ENCODE results near the gene ESPNL. TPM values are rescaled to one million over a fixed set of nuclear protein-coding genes. Genes with fewer than 3 reads are reported as not detected.

Gene ESPNL
- total RNA-seq, 2 experiments from 2014 or later, result 0.05 TPM; not detected in 1

DNA sequence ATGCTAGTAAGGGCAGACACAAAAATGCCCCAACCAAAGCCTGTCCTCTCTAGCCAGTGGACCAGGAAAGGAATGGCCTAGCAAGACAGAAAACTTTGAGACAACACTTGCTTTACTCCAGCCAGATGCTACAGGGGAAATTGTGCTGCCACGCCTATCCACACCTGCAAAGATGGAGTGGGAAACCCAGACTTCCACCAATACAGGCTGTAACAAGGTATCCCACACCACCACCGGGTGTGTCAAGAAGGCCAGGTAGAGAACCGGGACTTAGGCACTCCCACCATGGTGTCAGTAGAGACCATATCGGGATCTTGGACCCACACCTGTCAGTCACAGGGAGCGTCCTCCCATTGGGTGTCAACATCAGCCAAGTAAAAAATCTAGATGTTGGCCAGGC is 16.2 kb upstream of the ESPNL start:
- CTCF ChIA-PET, result interaction anchor here (0.7 kb wide), 1 partner anchor 663 kb away, joined by 3 read pairs; no protein-coding TSS in a partner anchor
- H3K27ac Mint-ChIP-seq, result no peak overlapping the region
- peaks cover 6% of the 10 kb centered on the region for H3K4me1 Mint-ChIP-seq
- DNase-seq, result no peak
- no peaks in the 10 kb centered on the region for H3K9me3 Mint-ChIP-seq (ENCODE audit: low read depth)
- H3K4me3 Mint-ChIP-seq, result no peak overlapping the region
- ATAC-seq, result no peak
- no peaks in the 10 kb centered on the region for H3K27me3 Mint-ChIP-seq
- H3K36me3 Mint-ChIP-seq, result peaks cover 50% of the 10 kb centered on the region

DNA sequence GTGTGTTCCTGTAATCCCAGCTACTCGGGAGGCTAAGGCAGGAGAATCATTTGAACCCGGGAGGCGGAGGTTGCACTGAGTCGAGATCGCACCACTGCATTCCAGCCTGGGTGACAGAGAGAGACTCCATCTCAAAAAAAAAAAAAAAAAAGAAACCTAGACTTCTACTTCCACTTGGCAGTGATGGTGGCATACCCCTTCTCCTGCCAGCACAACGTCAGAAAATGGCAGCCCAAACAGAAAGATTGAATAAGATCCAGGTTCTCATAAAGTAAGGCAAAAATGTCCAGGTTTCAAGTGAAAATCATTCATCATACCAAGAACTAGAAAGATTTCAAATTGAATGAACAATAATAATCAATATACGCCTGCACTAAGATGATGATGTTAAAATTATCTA is 15.4 kb upstream of the ESPNL start:
- peaks cover 48% of the 10 kb centered on the region for H3K36me3 Mint-ChIP-seq
- no peak for DNase-seq
- no peak for ATAC-seq
- no peaks in the 10 kb centered on the region for H3K27me3 Mint-ChIP-seq
- H3K27ac Mint-ChIP-seq, result no peak overlapping the region
- no peaks in the 10 kb centered on the region for H3K9me3 Mint-ChIP-seq (ENCODE audit: low read depth)
- CTCF ChIA-PET, result no interaction called here
- peaks cover 6% of the 10 kb centered on the region for H3K4me1 Mint-ChIP-seq
- no peak overlapping the region for H3K4me3 Mint-ChIP-seq

DNA sequence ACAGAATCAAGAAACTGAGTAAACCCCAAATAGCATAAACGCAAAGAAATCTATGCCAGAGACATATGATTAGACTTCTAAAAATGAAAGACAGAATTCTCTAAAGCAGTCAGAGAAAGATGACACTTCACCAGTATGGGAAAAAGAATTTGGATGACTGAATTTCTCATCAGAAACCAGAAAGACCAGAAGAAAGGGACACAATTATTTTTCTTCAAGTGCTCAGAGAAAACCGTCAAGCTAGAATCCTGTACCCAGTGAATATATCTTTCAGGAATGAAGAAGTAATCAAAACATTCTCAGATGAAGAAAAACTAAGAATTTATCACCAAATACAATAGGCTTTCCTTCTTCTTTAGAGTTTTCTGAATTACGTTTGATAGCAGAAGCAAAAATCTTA is 14.2 kb upstream of the ESPNL start:
- ATAC-seq (no peak), DNase-seq (no peak)
- Mint-ChIP-seq H3K36me3 (peaks cover 38% of the 10 kb centered on the region), H3K9me3 (ENCODE audit: low read depth) (no peaks in the 10 kb centered on the region), H3K27ac (no peak overlapping the region), H3K4me3 (no peak overlapping the region), H3K4me1 (peaks cover 6% of the 10 kb centered on the region), H3K27me3 (no peaks in the 10 kb centered on the region)
- CTCF ChIA-PET, result interaction anchor here (0.6 kb wide), 1 partner anchor 272 kb away, joined by 3 read pairs; no protein-coding TSS in a partner anchor

DNA sequence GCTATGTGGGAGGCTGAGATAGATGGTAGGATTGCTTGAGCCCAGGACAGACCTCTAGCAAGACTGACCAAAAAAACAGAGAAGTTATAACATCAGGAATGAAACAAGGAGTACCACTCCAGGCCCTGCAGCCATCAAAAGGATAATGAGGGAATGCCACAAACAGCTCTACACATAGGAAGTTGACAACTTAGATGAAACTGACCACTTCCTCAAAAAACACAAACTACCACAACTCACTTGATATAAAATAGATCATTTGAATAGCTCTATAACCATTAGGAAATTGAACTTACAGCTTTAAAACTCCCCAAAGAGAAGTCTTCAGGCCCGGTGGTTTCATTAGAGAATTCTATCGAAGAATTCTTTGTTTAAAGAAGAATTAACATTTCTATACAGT is 12.9 kb upstream of the ESPNL start:
- no peaks in the 10 kb centered on the region for H3K9me3 Mint-ChIP-seq (ENCODE audit: low read depth)
- DNase-seq (no peak), ATAC-seq (no peak)
- CTCF ChIA-PET, result no interaction called here
- no peak overlapping the region for H3K27ac Mint-ChIP-seq
- peaks cover 6% of the 10 kb centered on the region for H3K4me1 Mint-ChIP-seq
- no peak overlapping the region for H3K4me3 Mint-ChIP-seq
- no peaks in the 10 kb centered on the region for H3K27me3 Mint-ChIP-seq
- peaks cover 28% of the 10 kb centered on the region for H3K36me3 Mint-ChIP-seq

DNA sequence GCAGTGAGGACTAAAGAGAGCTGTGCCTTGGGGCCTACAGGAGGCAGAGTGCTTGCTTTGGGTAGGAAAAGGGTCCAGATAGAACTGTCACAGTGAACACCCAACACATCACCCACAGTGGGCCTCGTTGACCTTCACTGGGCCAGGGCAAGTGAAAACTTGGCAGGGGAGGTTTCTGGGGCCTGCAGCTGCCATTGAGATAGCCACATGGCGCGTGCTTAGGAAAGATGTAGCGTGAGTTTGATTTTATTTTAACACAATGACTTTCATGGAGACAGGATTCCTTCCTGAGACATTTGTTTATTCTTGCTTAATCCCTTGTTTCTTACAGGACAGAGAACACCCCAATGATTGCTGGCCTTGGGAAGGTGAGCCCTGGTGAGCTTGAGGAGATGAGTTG is 9.3 kb upstream of the ESPNL start:
- Mint-ChIP-seq H3K27ac (no peak overlapping the region), H3K27me3 (no peaks in the 10 kb centered on the region), H3K36me3 (peaks cover 4% of the 10 kb centered on the region), H3K4me1 (peaks cover 6% of the 10 kb centered on the region), H3K4me3 (no peak overlapping the region), H3K9me3 (ENCODE audit: low read depth) (no peaks in the 10 kb centered on the region)
- DNase-seq, result peak; percentile 25
- CTCF ChIA-PET, result no interaction called here
- no peak for ATAC-seq

DNA sequence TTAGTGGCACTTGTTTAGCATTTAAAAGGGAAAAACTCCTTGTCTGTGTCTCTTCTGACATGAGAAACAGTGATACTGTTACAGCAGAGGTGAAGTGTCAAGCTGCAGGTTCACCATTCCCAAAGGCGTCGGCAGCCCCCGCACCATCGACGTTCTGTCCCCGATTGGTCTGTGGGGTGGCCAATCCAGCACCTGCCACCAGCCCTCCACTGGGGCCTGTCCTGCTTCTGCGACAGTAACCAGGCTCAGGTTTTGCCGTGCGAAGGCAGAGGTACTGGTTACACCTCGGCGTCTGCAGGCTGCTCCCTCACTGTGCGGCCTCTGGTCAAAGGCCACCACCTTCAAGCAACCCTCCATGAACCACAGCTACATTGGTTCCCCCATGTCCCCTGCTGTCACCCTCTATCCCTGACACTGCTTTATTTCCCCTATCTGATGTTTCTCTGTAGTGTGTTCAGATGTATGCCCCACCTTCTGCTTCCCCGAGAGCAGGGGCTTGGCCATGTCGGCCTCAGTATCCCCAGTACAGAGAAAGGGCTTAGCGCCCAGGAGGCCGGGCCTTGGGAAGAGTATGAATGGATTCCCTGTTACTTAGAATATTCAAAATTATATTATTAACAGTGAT is 8.6 kb upstream of the ESPNL start:
- Mint-ChIP-seq H3K27ac (no peak overlapping the region), H3K27me3 (no peaks in the 10 kb centered on the region), H3K9me3 (ENCODE audit: low read depth) (no peaks in the 10 kb centered on the region), H3K4me3 (no peak overlapping the region), H3K4me1 (peaks cover 6% of the 10 kb centered on the region), H3K36me3 (peaks cover 4% of the 10 kb centered on the region)
- DNase-seq (peak; percentile 35), ATAC-seq (no peak)
- CTCF ChIA-PET, result no interaction called here

DNA sequence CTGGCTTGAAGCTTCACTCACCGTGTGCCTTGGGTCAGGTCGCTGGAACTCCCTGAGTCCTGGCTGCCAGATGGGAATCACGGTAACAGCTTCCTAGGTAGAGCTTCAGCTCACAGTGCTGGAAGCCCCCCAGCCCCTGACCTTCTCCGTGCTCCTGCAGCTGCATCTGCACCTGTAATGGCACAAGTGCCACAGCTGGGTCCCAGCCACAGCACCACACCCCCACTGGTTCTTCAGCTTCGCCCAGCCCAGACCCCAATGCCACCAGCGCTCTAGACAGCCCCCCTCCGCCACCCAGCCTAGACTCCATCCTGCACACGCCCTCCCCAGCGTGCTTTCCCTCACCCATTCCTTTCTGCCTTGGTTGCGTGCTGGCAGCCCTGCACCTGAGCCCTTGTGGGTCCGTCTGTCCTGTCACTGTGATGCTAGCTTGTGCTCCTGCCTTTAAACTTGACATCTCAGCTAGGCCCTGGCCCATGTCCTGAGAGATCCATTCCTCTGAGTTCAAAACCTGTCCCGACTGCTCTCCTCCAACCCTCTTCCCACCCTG is 7.6 kb upstream of the ESPNL start:
- Mint-ChIP-seq H3K27me3 (no peaks in the 10 kb centered on the region), H3K4me1 (no peaks in the 10 kb centered on the region), H3K4me3 (no peak overlapping the region), H3K9me3 (ENCODE audit: low read depth) (no peaks in the 10 kb centered on the region), H3K36me3 (peaks cover 3% of the 10 kb centered on the region), H3K27ac (no peak overlapping the region)
- ATAC-seq (no peak), DNase-seq (peak; percentile 21)
- CTCF ChIA-PET, result no interaction called here

DNA sequence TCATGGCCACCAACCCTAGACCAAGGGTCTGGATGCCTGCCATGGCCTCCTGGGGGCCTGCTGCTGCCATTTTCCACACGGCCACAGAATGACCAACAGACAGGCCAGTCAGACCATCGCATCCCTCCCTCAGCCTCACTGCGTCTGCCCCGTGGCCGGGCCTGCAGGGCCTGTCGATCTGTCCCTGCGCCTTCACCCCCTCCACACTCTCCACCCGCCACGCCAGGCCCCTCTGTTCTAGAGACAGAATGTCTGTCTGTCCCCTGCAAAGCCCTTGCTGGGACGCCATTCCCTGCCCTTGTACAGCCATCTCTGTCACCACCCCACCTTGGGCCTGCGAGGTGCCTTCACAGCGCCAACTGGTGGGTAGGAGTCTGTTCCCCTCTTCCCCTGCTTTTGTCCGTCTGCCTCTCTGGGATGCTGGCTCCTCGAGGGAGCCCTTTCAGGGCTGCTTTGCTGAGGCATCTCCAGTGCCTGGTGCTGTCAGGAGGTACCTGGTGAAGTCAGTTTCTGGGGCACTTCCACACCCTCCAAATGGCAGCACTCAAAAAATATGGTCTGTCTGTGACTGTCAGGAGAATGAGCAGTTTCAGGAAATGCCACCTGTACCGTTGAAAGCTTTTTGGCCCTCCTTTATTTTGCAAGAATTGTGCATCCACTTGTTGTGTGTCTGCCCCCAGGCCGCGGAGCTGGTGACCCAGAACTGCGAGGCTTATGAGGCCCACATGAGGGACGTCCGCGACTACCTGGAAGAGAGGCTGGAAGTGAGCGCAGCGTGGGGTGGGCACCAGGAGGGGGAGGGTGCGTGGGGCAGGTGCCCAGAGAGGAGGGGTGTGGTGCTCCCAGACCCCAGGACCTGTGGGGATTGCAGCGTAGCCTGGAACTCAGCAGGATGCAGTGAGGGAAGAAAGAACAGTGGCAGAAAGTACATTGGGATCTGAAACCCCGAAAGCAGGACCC is 6.7 kb upstream of the ESPNL start:
- ATAC-seq (no peak), DNase-seq (peak; percentile 33)
- H3K27ac Mint-ChIP-seq, result no peak overlapping the region
- no peak overlapping the region for H3K4me3 Mint-ChIP-seq
- H3K27me3 Mint-ChIP-seq, result no peaks in the 10 kb centered on the region
- CTCF ChIA-PET, result no interaction called here
- peaks cover 6% of the 10 kb centered on the region for H3K36me3 Mint-ChIP-seq
- no peaks in the 10 kb centered on the region for H3K9me3 Mint-ChIP-seq (ENCODE audit: low read depth)
- no peaks in the 10 kb centered on the region for H3K4me1 Mint-ChIP-seq

DNA sequence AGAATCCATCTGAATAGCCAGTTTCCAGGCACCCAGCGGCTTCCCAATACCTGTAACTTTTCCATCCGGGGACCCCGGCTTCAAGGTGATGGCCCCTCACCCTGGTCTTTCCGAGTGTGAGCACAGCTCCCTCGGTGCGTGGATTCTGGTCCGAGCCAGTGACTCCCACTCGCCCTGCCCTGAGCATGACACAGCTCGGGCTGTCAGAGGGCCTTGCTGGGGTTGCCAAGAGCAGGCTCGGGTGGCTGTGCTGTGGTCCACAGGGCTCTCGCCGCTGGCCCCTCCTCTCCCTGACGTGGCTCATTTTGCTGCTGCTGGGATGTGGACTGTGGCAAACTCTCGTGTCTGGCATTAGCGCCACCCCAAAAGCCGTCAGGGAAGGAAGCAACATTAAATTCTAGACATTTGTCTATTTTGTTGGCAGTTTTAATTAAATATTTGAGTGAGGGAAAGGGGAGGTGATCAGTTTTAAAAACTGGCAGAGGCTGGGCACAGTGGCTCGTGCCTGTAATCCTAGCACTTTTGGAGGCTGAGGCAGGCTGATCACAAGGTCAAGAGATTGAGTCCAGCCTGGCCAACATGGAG is 5.6 kb upstream of the ESPNL start:
- Mint-ChIP-seq H3K27me3 (no peaks in the 10 kb centered on the region), H3K27ac (no peak overlapping the region), H3K9me3 (ENCODE audit: low read depth) (no peaks in the 10 kb centered on the region), H3K4me3 (no peak overlapping the region), H3K36me3 (peaks cover 5% of the 10 kb centered on the region), H3K4me1 (no peaks in the 10 kb centered on the region)
- CTCF ChIA-PET, result no interaction called here
- no peak for ATAC-seq
- no peak for DNase-seq

DNA sequence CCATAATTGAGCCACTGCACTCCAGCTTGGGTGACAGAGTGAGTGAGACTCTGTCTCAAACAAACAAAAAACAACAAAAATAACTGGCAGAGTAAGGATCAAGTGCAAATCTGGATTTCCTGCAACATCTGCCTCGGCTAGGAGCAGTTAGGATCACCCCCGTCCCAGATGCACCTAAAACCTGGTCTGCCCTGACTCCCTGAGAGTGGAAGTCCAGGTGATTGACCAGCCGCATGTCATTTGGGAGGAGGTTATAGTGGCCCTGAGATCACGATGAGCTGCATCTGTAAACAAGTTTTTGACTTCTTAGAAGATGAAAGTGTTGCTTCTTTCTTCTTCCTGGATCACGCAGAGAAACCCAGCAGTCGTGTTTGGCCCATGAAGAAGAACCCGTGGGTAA is 5.0 kb upstream of the ESPNL start:
- CTCF ChIA-PET, result no interaction called here
- Mint-ChIP-seq H3K27me3 (no peaks in the 10 kb centered on the region), H3K36me3 (peaks cover 5% of the 10 kb centered on the region), H3K9me3 (ENCODE audit: low read depth) (no peaks in the 10 kb centered on the region), H3K4me1 (no peaks in the 10 kb centered on the region), H3K4me3 (no peak overlapping the region), H3K27ac (no peak overlapping the region)
- DNase-seq, result no peak
- ATAC-seq, result no peak

DNA sequence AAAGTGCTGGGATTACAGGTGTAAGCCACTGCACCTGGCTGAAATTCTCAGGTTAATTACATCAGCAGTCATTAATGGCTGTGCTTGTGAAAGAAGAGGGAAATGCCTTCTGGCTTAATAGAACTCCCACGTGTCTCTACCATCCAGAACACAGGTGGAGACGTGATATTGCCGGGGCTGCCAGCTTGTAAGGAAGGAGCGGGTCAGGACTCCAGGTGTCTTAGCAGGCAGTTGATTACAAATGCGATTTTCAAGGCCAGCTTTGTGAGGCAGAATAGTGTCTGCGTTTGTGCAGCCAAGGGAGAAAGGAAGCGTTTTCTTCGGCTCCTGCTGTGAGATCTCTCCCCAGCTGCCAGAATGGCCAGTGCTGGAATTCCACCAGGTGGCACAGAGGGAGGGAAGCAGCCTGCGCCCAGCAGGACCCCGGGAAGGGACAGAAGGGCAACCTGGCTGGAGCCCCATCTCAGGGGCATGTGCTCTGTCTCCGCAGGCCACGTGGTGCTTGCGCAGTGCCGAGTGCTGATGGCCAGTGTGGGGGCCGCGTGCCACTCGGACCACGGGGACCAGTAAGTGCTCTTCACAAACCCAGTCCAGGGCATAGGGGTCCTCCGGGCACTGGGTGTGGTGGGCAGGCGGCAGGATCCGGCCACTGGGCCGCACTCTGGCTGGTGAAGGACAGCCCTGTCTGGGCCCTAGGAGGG is 3.7 kb upstream of the ESPNL start:
- peak; percentile 31 for DNase-seq
- Mint-ChIP-seq H3K27ac (no peak overlapping the region), H3K27me3 (no peaks in the 10 kb centered on the region), H3K4me1 (no peaks in the 10 kb centered on the region), H3K36me3 (peaks cover 5% of the 10 kb centered on the region), H3K9me3 (ENCODE audit: low read depth) (no peaks in the 10 kb centered on the region), H3K4me3 (no peak overlapping the region)
- CTCF ChIA-PET, result no interaction called here
- no peak for ATAC-seq

DNA sequence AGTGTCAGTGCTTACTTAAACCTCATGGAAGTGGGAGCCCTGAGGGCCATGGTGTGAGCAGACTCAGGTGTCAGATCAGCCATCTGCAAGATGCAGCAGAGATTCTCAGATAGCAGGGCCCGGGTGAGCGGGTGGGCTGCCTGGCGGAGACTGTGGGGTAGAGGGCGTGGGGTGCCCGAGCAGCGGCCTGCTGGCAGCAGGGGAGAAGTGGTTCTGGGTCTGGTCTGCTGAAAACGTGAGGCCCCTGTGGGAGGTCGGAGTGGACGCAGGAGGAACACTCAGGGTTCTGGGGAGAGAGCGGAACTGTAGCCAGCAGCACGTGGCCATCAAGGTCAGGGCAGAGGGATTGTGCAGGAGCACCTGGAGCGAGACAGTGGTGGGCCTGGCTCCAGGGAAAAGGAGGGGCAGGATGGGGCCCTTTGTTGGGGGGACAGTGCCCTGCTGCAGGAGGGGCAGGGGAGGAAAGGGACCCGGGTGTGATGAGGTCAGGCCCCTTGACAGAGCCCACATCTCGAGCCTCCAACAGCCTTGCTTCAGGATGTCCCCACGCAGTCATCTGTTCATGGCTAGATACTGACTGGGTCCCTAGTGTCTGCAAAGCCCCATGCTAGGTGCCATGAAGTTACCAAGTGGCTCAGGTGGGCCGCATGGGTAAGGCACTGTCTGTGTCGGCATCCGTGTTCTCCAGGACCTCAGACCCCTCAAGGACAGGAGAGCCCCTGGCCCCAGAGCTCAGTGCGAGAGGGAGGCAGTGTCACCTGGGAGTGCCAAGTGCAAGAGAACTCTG is 2.7 kb upstream of the ESPNL start:
- Mint-ChIP-seq H3K27ac (no peak overlapping the region), H3K4me3 (no peak overlapping the region), H3K27me3 (no peaks in the 10 kb centered on the region), H3K9me3 (ENCODE audit: low read depth) (no peaks in the 10 kb centered on the region), H3K4me1 (no peaks in the 10 kb centered on the region), H3K36me3 (peaks cover 5% of the 10 kb centered on the region)
- CTCF ChIA-PET, result no interaction called here
- DNase-seq (peak; percentile 38), ATAC-seq (no peak)
